ENCODE results near the gene MYORG.

MYORG gene

DNA sequence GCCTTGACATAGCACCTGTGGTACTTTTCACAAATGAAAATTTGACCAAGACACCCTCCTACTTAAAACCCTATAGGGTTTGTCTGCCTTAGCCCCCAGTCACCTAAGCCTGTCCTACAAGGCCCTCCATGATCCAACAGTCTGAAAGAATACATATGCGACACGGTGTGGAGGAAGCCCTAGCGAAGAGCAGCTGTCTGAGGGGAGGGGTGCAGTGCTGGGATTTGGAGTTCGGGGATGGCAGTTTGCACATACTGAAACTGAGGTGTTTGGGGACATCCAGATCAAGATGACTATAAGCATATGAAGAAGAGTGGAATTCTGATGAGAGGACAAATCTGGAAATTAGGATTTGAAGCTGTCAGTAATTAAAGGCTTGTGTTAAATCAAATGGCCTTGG is 7.2 kb upstream of the MYORG start:
- Mint-ChIP-seq H3K4me3 (no peak overlapping the region), H3K4me1 (peaks cover 6% of the 10 kb centered on the region), H3K27ac (no peak overlapping the region), H3K36me3 (ENCODE audit: low read depth) (no peaks in the 10 kb centered on the region), H3K9me3 (no peaks in the 10 kb centered on the region), H3K27me3 (ENCODE audit: low read depth) (peaks cover 54% of the 10 kb centered on the region)
- TF ChIP-seq, protein P1, sequence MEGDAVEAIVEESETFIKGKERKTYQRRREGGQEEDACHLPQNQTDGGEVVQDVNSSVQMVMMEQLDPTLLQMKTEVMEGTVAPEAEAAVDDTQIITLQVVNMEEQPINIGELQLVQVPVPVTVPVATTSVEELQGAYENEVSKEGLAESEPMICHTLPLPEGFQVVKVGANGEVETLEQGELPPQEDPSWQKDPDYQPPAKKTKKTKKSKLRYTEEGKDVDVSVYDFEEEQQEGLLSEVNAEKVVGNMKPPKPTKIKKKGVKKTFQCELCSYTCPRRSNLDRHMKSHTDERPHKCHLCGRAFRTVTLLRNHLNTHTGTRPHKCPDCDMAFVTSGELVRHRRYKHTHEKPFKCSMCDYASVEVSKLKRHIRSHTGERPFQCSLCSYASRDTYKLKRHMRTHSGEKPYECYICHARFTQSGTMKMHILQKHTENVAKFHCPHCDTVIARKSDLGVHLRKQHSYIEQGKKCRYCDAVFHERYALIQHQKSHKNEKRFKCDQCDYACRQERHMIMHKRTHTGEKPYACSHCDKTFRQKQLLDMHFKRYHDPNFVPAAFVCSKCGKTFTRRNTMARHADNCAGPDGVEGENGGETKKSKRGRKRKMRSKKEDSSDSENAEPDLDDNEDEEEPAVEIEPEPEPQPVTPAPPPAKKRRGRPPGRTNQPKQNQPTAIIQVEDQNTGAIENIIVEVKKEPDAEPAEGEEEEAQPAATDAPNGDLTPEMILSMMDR (IDR thresholded peaks at IDR 0.05; ENCODE audit: unreplicated experiment in 3 of 3) = no peak

DNA sequence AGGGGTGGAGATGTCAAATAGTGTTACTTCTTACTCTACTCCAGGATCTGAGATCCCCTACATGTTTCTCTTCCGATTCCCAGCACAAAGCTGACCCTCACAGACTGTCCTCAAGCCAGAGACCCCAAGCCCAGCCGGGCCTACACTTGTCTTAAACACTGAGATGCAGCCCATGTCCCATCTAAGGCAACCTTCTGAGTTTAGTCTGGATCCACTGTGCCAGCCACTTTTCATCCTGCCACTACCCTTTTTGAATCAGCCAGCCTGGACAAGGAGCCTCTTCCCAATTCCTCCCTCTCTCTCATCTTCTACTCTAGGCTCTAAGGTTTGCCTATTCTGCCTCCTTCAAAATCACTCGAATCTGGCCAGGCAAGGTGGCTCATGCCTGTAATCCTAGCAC is 6.2 kb upstream of the MYORG start:
- Mint-ChIP-seq H3K36me3 (ENCODE audit: low read depth) (no peaks in the 10 kb centered on the region), H3K4me3 (peak overlapping the region; percentile 1 to 43 (median 2)), H3K27me3 (ENCODE audit: low read depth) (peaks cover 63% of the 10 kb centered on the region), H3K4me1 (peaks cover 6% of the 10 kb centered on the region), H3K9me3 (no peaks in the 10 kb centered on the region), H3K27ac (no peak overlapping the region)
- TF ChIP-seq, protein P1 (IDR thresholded peaks at IDR 0.05; ENCODE audit: unreplicated experiment in 3 of 3) = no peak

DNA sequence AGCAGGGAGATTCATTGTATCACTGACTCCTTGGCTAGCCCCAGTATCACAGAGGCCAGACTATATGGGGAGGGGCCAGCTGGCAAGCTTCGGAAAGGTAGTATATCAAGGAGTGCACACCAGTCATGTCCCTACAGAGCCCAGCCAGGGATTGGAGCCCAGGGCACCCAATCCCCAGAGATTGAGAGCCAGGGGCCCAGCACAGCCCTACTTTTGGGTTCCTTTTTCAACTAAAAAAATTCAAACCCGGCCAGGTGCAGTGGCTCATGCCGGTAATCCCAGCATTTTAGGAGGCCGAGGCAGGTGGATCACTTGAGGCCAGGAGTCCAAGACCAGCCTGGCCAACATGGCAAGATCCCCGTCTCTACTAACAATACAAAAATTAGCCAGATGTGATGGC is 5.4 kb upstream of the MYORG start:
- Mint-ChIP-seq H3K27me3 (ENCODE audit: low read depth) (peaks cover 69% of the 10 kb centered on the region), H3K27ac (no peak overlapping the region), H3K4me1 (peaks cover 6% of the 10 kb centered on the region), H3K36me3 (ENCODE audit: low read depth) (no peaks in the 10 kb centered on the region), H3K4me3 (peak overlapping the region; percentile 72 to 81 (median 76)), H3K9me3 (no peaks in the 10 kb centered on the region)
- TF ChIP-seq, protein P1 (IDR thresholded peaks at IDR 0.05; ENCODE audit: unreplicated experiment in 3 of 3) = no peak

DNA sequence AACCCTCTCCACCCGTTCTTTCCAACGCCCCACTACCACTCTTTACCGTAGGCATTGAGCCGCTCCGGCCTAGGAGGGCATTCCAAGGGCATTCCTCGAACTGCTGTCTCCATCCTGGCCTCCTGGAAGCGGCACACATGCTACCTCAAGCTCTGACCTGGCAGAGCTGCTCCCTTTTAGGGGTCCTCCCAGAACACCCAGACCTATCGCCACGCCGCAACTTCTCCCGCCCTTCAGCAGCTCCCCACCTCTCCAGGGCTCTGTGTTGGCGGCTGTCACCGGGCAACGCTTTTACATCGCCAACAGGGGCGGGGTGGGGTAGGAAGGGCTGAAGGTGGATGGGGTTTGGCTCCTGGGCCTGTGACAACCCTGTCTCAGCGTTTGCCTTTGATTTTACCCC is 4.6 kb upstream of the MYORG start:
- Mint-ChIP-seq H3K4me3 (peak overlapping the region; percentile 72 to 81 (median 76)), H3K27me3 (ENCODE audit: low read depth) (peaks cover 70% of the 10 kb centered on the region), H3K9me3 (no peaks in the 10 kb centered on the region), H3K27ac (no peak overlapping the region), H3K36me3 (ENCODE audit: low read depth) (no peaks in the 10 kb centered on the region), H3K4me1 (peaks cover 6% of the 10 kb centered on the region)
- TF ChIP-seq, protein P1 (IDR thresholded peaks at IDR 0.05; ENCODE audit: unreplicated experiment in 3 of 3) = no peak

DNA sequence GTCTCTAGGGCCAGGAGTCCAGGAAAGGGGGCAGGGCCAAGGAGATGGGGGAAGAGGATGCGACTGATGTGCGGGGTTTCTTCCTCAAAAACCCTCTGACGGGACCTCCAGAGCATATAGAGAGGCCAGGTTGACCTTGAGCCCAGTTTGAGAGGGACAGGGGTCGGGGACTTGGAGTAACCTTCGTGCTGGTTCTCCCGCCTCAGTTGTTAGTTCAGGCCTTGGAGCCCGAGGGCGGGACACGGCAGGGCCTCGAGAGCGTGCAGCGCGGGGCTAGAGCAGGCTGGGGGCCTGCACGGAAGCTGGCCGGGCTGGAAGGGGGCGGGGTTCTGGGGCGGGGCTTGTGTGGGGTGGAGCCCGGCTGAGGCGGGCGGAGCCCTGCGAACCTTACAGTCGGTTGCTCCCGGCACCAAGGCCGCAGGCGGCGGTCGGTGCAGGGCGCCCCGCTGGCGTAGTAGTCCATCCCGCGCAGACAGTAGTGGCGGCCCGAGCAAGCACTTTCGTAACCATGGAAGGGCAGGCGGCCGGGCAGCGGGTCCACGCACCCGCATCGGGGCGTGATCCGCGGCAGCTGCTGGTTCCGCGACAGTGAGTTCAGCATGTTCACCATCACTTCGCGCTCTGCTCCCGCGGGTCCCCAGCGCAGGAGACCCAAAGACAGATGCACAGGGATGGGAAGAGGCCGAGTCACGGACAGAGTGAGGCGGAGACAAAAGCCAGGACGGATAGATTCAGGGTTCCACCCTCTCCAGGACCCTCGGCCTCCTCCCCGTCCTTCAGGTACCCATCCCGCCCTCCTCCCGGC is 4.0 kb upstream of the MYORG start:
- peaks cover 6% of the 10 kb centered on the region for H3K4me1 Mint-ChIP-seq

More for the DNA sequence above, 4.0 kb upstream of the MYORG start:
- no peaks in the 10 kb centered on the region for H3K9me3 Mint-ChIP-seq
- H3K27me3 Mint-ChIP-seq (ENCODE audit: low read depth) = peaks cover 66% of the 10 kb centered on the region
- TF ChIP-seq, protein P1 (IDR thresholded peaks at IDR 0.05; ENCODE audit: unreplicated experiment in 3 of 3) = no peak
- no peaks in the 10 kb centered on the region for H3K36me3 Mint-ChIP-seq (ENCODE audit: low read depth)
- no peak overlapping the region for H3K27ac Mint-ChIP-seq
- H3K4me3 Mint-ChIP-seq = peak overlapping the region; percentile 72 to 81 (median 80)

Data from nephron (organoid).